Spleen (tissue), 7 donors: ENCODE results near the gene FTO.

ENCODE experiments used
- POLR2AphosphoS5 ChIP-seq, 3 donors: sonication (generic); formaldehyde crosslinking; IDR thresholded peaks; one replicate each; pipeline ENCODE4 v1.5.1; 2017; ENCODE audit warnings: antibody characterized with exemption in 3 of 3
- TF ChIP-seq, protein P1 (sequence below), 11 experiments: fragments of 200-600 bp in 7 of 11; fragments of 450-650 bp in 4 of 11; sonication (generic) in 4 of 11; IDR thresholded peaks in 8 of 11; conservative IDR thresholded peaks in 3 of 11; 1 replicate in 7 of 11; 2 replicates in 4 of 11; pipeline versions ENCODE4 v1.4.0 to v1.8.0; 2016 to 2021; ENCODE audit warnings: antibody characterized with exemption in 11 of 11, inconsistent platforms in 4 of 11, mild to moderate bottlenecking in 1 of 11
- donor health status: DM: no; HTN: no; CAD: no; lungs with moderate emphysema.
- donor health status: DM: no; HTN: no; CAD: no.
- donor health status: DM: no; HTN: no; CAD: no.

DNA sequence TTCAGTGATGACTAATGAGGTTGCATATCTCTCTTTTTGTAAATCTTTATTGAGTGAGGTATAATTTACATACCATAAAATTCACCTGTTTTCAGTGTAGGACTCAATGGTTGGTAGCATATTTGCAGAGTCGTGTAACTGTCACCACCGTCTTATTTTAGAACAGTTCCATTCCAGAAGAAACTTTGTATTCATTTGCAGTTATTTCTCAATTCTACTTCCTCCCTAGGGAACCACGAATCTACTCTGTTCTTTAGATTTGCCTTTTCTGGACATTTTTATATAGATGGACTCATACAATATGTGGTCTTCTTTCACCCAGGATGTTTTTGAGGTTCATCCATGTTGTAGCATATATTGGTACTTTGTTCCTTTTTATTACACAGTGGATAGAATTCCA is 3.7 kb downstream of the FTO start:
- TF ChIP-seq, protein P1, sequence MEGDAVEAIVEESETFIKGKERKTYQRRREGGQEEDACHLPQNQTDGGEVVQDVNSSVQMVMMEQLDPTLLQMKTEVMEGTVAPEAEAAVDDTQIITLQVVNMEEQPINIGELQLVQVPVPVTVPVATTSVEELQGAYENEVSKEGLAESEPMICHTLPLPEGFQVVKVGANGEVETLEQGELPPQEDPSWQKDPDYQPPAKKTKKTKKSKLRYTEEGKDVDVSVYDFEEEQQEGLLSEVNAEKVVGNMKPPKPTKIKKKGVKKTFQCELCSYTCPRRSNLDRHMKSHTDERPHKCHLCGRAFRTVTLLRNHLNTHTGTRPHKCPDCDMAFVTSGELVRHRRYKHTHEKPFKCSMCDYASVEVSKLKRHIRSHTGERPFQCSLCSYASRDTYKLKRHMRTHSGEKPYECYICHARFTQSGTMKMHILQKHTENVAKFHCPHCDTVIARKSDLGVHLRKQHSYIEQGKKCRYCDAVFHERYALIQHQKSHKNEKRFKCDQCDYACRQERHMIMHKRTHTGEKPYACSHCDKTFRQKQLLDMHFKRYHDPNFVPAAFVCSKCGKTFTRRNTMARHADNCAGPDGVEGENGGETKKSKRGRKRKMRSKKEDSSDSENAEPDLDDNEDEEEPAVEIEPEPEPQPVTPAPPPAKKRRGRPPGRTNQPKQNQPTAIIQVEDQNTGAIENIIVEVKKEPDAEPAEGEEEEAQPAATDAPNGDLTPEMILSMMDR (IDR thresholded peaks at IDR 0.05 in 8 of 11, conservative IDR thresholded peaks at IDR 0.05 in 3 of 11): no peak
- no peak for TF ChIP-seq POLR2AphosphoS5 (IDR thresholded peaks at IDR 0.05)
